Brain microvascular endothelial cell (primary cell): ENCODE results near the gene GMDS.

Source experiments
- DNase-seq: peaks from one replicate; pipeline ENCODE4 v3.0.0-alpha.2; 2020
- H3K27ac ChIP-seq: fragments of 250-450 bp; sonication (Bioruptor Pico); 2 replicates; pipeline ENCODE4 v1.5.1; 2020; ENCODE audit warnings: mild to moderate bottlenecking, moderate library complexity
- H3K27me3 ChIP-seq: fragments of 250-450 bp; sonication (Bioruptor Pico); replicated peaks from 2 replicates; pipeline ENCODE4 v1.5.1; 2020; ENCODE audit warnings: mild to moderate bottlenecking
- H3K36me3 ChIP-seq: fragments of 250-450 bp; sonication (Bioruptor Pico); replicated peaks from 2 replicates; pipeline ENCODE4 v1.5.1; 2020; ENCODE audit warnings: mild to moderate bottlenecking
- H3K4me3 ChIP-seq: 2 replicates; pipeline ENCODE4 v1.5.1; 2011; ENCODE audit warnings: low read depth, mild to moderate bottlenecking, control low read depth, low read length, moderate library complexity
- CTCF ChIP-seq: IDR thresholded peaks from 2 replicates; pipeline ENCODE4 v1.5.1; 2011; ENCODE audit warnings: low read depth, mild to moderate bottlenecking, moderate library complexity, low read length, control low read depth, inconsistent platforms; ENCODE audit errors: missing control alignments
- in situ Hi-C: cut with HindIII; loops from 2 replicates; pipeline ENCODE4 v1.10.0; 2017; ENCODE audit warnings: low sequenced_read_pairs, low pct_ligation_motif_present

Gene GMDS

GRCh38 chr6:1577146-1577680 lies 668.2 kb downstream of the GMDS start:
- H3K36me3 ChIP-seq, result no peaks in the 10 kb centered on the region
- DNase-seq, result no peak
- no peak for TF ChIP-seq CTCF
- in situ Hi-C loops, result no loop called here
- no peak overlapping the region for H3K27ac ChIP-seq
- no peaks in the 10 kb centered on the region for H3K27me3 ChIP-seq
- H3K4me3 ChIP-seq, result no peak overlapping the region

- Histone ChIP-seq H3K36me3 (no peaks in the 10 kb centered on the region), H3K27ac (no peak overlapping the region), H3K27me3 (no peaks in the 10 kb centered on the region), H3K4me3 (no peak overlapping the region)
- DNase-seq, result no peak
- in situ Hi-C loops, result no loop called here
- no peak for TF ChIP-seq CTCF
Measured at GRCh38 chr6:1576711-1577110, 668.7 kb downstream of the GMDS start.

- no peaks in the 10 kb centered on the region for H3K36me3 ChIP-seq
- no peak overlapping the region for H3K27ac ChIP-seq
- H3K4me3 ChIP-seq, result no peak overlapping the region
- no peak for DNase-seq
- in situ Hi-C loops, result no loop called here
- no peak for TF ChIP-seq CTCF
- no peaks in the 10 kb centered on the region for H3K27me3 ChIP-seq
Measured at GRCh38 chr6:1576166-1576565, 669.2 kb downstream of the GMDS start.

- no peaks in the 10 kb centered on the region for H3K36me3 ChIP-seq
- peak; percentile 41 for DNase-seq
- no peak overlapping the region for H3K27ac ChIP-seq
- in situ Hi-C loops, result no loop called here
- no peaks in the 10 kb centered on the region for H3K27me3 ChIP-seq
- no peak for TF ChIP-seq CTCF
- peak overlapping the region; percentile 20 for H3K4me3 ChIP-seq
Measured at GRCh38 chr6:1575210-1576041, 670.0 kb downstream of the GMDS start.

GRCh38 chr6:1574890-1575209 lies 670.6 kb downstream of the GMDS start:
- no peak for DNase-seq
- TF ChIP-seq CTCF, result no peak
- H3K27ac ChIP-seq, result no peak overlapping the region
- no peaks in the 10 kb centered on the region for H3K27me3 ChIP-seq
- no peaks in the 10 kb centered on the region for H3K36me3 ChIP-seq
- no peak overlapping the region for H3K4me3 ChIP-seq
- in situ Hi-C loops, result no loop called here
